Measurements from ENCODE around the gene FRMD4A. TPM values are rescaled to one million over a fixed set of nuclear protein-coding genes. Genes with fewer than 3 reads are reported as not detected.
"Not testable (repeated sequence)": the region's sequence is repeated elsewhere in the genome, so short reads cannot be mapped to it uniquely, and the experiment has no call there.

Gene FRMD4A
- total RNA-seq, 4 donors from 2014 or later: 4.0 to 12.7 (median 5.6) TPM

GRCh38 chr10:14208231-14208630 is 122.5 kb downstream of the FRMD4A start:
- Histone ChIP-seq H3K4me3 (no peak overlapping the region), H3K27me3 (no peaks in the 10 kb centered on the region), H3K27ac (no peak overlapping the region), H3K4me1 (no peaks in the 10 kb centered on the region), H3K36me3 (no peaks in the 10 kb centered on the region), H3K9me3 (no peaks in the 10 kb centered on the region)
- in situ Hi-C loops (cut with MboI; ENCODE audit: low pct_ligation_motif_present in 1 of 4, low pct_unique_long_range_greater_than_20kb in 1 of 4, low sequenced_read_pairs in 3 of 4) (loop anchor here in 2 of 4 donors (10.0 to 25.0 kb wide), 3 partner anchors 254 to 604 kb away; no protein-coding TSS in a partner anchor), intact Hi-C loops (cut with DNase I; ENCODE audit: low total_unique reads) (no loop called here)
- no peak for DNase-seq
- no peak for TF ChIP-seq POLR2AphosphoS5 (IDR thresholded peaks at IDR 0.05)
- TF ChIP-seq POLR2A (IDR thresholded peaks at IDR 0.05): no peak
- TF ChIP-seq CTCF (IDR thresholded peaks at IDR 0.05): no peak
- no peak for TF ChIP-seq EP300 (IDR thresholded peaks at IDR 0.05; ENCODE audit: low read depth)
- WGBS, 2 donors (ENCODE audit: low coverage in 1 of 2): 94% methylated on average over 5 of the region's 5 CpGs; no CpG with 5 or more reads in 1 of the 2 donors

DNA sequence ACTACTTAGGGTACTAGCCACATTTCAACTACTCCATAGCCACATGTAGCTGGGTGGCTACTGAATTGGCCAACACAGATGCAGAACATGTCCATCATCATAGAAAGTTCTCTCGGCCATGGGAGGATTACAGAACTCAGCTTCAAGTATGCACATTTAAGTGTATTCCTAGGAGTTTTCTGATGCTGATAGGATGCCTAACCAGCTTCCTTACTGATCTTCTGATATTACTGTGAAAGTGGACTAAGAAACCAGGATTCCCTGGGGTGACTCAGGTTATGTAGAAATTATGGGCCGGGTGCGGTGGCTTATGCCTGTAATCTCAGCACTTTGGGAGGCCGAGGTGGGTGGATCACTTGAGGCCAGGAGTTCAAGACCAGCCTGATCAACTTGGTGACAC is 125.5 kb downstream of the FRMD4A start:
- no peak overlapping the region for H3K27ac ChIP-seq
- H3K9me3 ChIP-seq: no peaks in the 10 kb centered on the region
- H3K36me3 ChIP-seq: no peaks in the 10 kb centered on the region
- H3K4me1 ChIP-seq: no peaks in the 10 kb centered on the region
- peaks cover 13% of the 10 kb centered on the region for H3K27me3 ChIP-seq
- no peak overlapping the region for H3K4me3 ChIP-seq
- intact Hi-C loops (cut with DNase I; ENCODE audit: low total_unique reads) (no loop called here), in situ Hi-C loops (cut with MboI; ENCODE audit: low pct_ligation_motif_present in 1 of 4, low pct_unique_long_range_greater_than_20kb in 1 of 4, low sequenced_read_pairs in 3 of 4) (loop anchor here in 2 of 4 donors (10.0 to 25.0 kb wide), 3 partner anchors 257 to 607 kb away; no protein-coding TSS in a partner anchor)
- WGBS, 2 donors (ENCODE audit: low coverage in 1 of 2): 91% methylated on average over 4 of the region's 4 CpGs; no CpG with 5 or more reads in 1 of the 2 donors
- no peak for TF ChIP-seq EP300 (IDR thresholded peaks at IDR 0.05; ENCODE audit: low read depth)
- TF ChIP-seq POLR2A (IDR thresholded peaks at IDR 0.05): no peak
- no peak for TF ChIP-seq POLR2AphosphoS5 (IDR thresholded peaks at IDR 0.05)
- DNase-seq: no peak

DNA sequence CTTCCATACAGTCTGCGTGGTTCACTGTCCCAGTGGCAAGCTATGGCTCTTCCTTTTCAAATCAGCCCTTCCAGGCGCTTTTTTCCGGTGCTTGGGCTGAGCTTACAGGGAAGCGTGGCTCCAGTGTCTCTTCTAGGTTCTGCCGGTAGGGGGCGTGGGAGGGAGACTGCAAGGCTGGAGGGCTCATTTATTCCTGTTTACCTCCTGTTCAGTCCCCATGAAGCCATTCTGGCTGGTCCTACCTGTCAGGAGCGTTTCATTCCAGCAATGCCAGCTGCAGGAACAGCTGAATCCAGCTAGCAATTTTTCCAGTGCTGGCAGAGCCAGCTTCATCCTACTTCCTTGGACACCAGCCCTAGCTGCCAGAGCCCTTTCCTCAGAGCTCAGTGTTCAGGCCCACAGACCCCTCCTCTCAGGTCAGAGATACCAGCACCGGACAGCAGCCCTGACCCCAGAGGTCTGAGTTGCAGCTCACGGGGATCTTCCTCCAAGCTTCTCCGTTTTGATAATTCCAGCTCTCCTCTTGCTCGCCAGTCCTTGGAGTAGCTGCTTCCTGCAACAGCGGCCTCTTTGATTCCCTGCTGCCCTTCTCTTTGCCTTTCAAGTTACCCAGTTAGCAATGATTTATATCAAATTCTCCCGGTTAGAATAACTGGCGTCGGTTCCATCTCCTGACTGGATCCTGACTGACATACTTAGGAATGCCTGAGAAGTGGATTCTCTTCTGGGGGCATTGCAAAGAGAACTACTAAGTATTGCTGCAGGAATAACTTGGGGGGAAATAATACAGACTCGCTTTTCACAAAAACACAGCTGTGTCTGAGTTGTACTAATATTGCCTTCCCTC is 129.8 kb downstream of the FRMD4A start:
- Histone ChIP-seq H3K27me3 (peaks cover 32% of the 10 kb centered on the region), H3K9me3 (no peaks in the 10 kb centered on the region), H3K4me3 (no peak overlapping the region), H3K4me1 (no peaks in the 10 kb centered on the region), H3K36me3 (no peaks in the 10 kb centered on the region), H3K27ac (no peak overlapping the region)
- TF ChIP-seq CTCF (IDR thresholded peaks at IDR 0.05) (peak in 1 of 5 experiments; percentile 11), POLR2AphosphoS5 (IDR thresholded peaks at IDR 0.05) (no peak), POLR2A (IDR thresholded peaks at IDR 0.05) (no peak), EP300 (IDR thresholded peaks at IDR 0.05; ENCODE audit: low read depth) (no peak)
- intact Hi-C loops (cut with DNase I; ENCODE audit: low total_unique reads): loop anchor here (5.0 kb wide), 1 partner anchor 221 kb away; no protein-coding TSS in a partner anchor
- in situ Hi-C loops (cut with MboI; ENCODE audit: low pct_ligation_motif_present in 1 of 4, low pct_unique_long_range_greater_than_20kb in 1 of 4, low sequenced_read_pairs in 3 of 4): loop anchor here in 2 of 4 donors (10.0 to 25.0 kb wide), 3 partner anchors 261 to 611 kb away; no protein-coding TSS in a partner anchor
- WGBS, 2 donors (ENCODE audit: low coverage in 1 of 2): 27 to 42% methylated on average over 5 to 16 of the region's 16 CpGs
- DNase-seq: peak; percentile 8

GRCh38 chr10:14199098-14199497 is 131.6 kb downstream of the FRMD4A start:
- intact Hi-C loops (cut with DNase I; ENCODE audit: low total_unique reads): not testable (repeated sequence)

GRCh38 chr10:14198078-14198477 is 132.6 kb downstream of the FRMD4A start:
- Histone ChIP-seq H3K27ac (no peak overlapping the region), H3K4me1 (no peaks in the 10 kb centered on the region), H3K27me3 (peaks cover 43% of the 10 kb centered on the region), H3K9me3 (no peaks in the 10 kb centered on the region), H3K4me3 (no peak overlapping the region), H3K36me3 (no peaks in the 10 kb centered on the region)
- DNase-seq: no peak
- WGBS, 2 donors (ENCODE audit: low coverage in 1 of 2): 78 to 100% methylated on average over 3 to 9 of the region's 9 CpGs
- in situ Hi-C loops (cut with MboI; ENCODE audit: low pct_ligation_motif_present in 1 of 4, low pct_unique_long_range_greater_than_20kb in 1 of 4, low sequenced_read_pairs in 3 of 4) (loop anchor here in 1 of 4 donors (25.0 kb wide), 1 partner anchor 411 kb away; no protein-coding TSS in a partner anchor), intact Hi-C loops (cut with DNase I; ENCODE audit: low total_unique reads) (no loop called here)
- TF ChIP-seq EP300 (IDR thresholded peaks at IDR 0.05; ENCODE audit: low read depth) (no peak), CTCF (IDR thresholded peaks at IDR 0.05) (no peak), POLR2AphosphoS5 (IDR thresholded peaks at IDR 0.05) (no peak), POLR2A (IDR thresholded peaks at IDR 0.05) (no peak)

More at GRCh38 chr10:14199098-14199497, 131.6 kb downstream of the FRMD4A start:
- H3K9me3 ChIP-seq, H3K36me3 ChIP-seq, H3K27ac ChIP-seq, H3K4me1 ChIP-seq, H3K4me3 ChIP-seq, DNase-seq: not testable (repeated sequence)
- in situ Hi-C loops (cut with MboI; ENCODE audit: low pct_ligation_motif_present in 1 of 4, low pct_unique_long_range_greater_than_20kb in 1 of 4, low sequenced_read_pairs in 3 of 4): loop anchor here in 1 of 4 donors (25.0 kb wide), 1 partner anchor 412 kb away; no protein-coding TSS in a partner anchor
- peaks cover 43% of the 10 kb centered on the region for H3K27me3 ChIP-seq
- 76 to 87% methylated on average over 3 to 4 of the region's 4 CpGs for WGBS, 2 donors (ENCODE audit: low coverage in 1 of 2)
